Endometrium (tissue), 2 donors: ENCODE data around the gene TMTC2.
"Not testable (repeated sequence)": the region's sequence is repeated elsewhere in the genome, so short reads cannot be mapped to it uniquely, and the experiment has no call there.

Experiments
- FAIRE-seq: peaks from 2 replicates; lab custom pipeline; 2012; peaks lifted over from hg19 to GRCh38; lab: Jason Lieb, UNC
- donor health status: control.
- donor health status: control.

Gene TMTC2

GRCh38 chr12:82728710-82729109 lies 42.0 kb downstream of the TMTC2 start:
- no peak for FAIRE-seq

DNA sequence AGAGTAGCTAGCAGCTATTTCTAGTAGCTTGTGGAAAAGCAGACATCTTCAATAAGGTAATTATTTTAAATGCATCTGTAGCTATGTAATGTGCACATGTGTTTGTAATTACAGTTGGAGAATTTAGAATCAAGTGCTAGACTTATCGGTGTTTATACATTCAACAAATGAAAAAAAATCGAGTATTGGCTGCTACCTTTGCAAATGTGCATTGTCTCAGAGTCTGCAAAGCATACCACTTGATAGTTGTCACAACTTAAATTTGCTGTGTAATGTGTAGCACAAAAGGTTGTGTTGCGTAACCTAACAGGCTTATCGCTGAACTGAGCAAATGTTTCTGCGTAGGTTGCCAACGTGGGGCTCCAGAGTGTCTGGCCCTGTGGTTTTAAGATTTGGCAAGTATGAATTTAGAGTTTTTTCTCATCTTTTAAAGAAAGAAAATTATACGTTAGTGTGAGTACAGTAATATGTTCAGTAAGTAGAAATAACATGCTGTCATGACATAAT lies 44.3 kb downstream of the TMTC2 start:
- no peak for FAIRE-seq

- no peak for FAIRE-seq
Observed at GRCh38 chr12:82740129-82741000, 53.7 kb downstream of the TMTC2 start.

GRCh38 chr12:82745063-82745674 lies 58.5 kb downstream of the TMTC2 start:
- FAIRE-seq: no peak

DNA sequence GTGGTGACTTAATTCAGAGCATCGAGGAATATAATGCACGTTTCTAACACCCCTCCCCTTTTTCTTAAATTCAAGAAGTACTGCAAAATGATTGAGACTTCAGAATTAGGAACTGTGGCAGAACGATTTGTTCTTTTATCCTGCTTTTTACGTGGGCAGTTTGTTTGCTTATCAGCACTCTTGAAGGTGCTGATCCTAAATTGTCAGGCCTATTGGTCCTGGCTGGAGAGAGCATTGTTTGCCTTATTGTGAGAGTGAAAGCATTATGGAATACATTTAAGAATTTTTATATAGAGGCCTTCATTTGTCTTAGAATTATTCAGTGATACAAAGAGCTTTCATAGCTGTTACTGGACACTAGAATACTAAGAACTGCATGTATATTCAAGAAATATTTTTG lies 59.1 kb downstream of the TMTC2 start:
- no peak for FAIRE-seq

- no peak for FAIRE-seq
Observed at GRCh38 chr12:82746668-82747067, 60.0 kb downstream of the TMTC2 start.

- FAIRE-seq: no peak
Observed at GRCh38 chr12:82749015-82749414, 62.3 kb downstream of the TMTC2 start.

GRCh38 chr12:82754856-82755255 lies 68.2 kb downstream of the TMTC2 start:
- FAIRE-seq: no peak

GRCh38 chr12:82756303-82756702 lies 69.6 kb downstream of the TMTC2 start:
- FAIRE-seq: no peak

GRCh38 chr12:82757059-82757458 lies 70.4 kb downstream of the TMTC2 start:
- FAIRE-seq: peak; percentile 70

DNA sequence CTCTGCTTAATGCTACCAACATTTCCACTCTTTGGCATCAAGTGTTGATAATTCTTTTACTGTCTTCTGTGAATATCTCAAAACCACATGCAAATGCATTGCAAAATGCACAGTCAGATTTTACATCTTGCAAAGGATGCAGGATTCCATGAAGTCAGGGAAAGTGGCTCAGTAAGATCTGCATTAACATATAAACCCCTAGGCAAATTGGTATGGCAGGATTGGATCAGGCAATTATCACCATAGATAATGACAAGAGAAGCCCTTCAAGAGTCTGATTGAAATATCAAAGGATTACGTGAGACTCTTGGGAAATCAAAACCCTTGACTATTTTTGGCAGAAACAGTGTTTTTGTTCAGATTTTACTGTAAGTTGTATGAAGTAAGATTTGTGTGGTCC lies 71.0 kb downstream of the TMTC2 start:
- no peak for FAIRE-seq

- no peak for FAIRE-seq
Observed at GRCh38 chr12:82758749-82759330, 72.1 kb downstream of the TMTC2 start.

DNA sequence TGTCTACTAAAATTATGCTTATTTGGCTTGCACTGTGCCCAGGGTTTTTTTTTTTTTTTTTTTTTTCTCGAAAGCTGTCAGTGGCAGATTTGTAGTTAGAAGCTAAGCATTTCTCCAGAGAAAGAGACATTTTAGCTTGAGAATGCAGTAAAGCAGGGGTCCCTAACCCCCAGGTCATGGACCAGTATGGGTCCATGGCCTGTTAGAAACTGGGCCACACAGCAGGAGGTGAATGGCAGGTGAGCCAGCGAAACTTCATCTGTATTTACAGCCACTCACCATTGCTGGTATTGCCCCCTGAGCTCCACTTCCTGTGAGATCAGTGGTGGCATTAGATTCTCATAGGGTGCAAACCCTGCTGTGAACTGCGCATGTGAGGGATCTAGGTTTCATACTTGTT lies 73.7 kb downstream of the TMTC2 start:
- no peak for FAIRE-seq

DNA sequence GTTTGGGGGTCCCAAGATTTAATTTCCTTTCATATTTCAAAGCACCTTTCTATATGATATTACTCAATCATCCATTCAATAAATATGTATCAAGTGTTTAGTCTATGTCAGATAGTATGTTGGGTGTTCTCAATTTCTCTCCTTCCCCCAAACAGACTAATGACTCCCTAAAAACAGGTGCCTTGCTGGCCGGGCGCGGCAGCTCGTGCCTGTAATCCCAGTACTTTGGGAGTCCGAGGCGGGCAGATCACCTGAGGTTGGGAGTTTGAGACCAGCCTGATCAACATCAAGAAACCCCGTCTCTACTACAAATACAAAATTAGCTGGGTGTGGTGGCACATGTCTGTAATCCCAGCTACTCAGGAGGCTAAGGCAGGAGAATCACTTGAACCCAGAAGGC lies 78.5 kb downstream of the TMTC2 start:
- FAIRE-seq: not testable (repeated sequence)

GRCh38 chr12:82765971-82766705 lies 79.4 kb downstream of the TMTC2 start:
- no peak for FAIRE-seq

GRCh38 chr12:82774666-82775065 lies 88.0 kb downstream of the TMTC2 start:
- FAIRE-seq: no peak

GRCh38 chr12:82780517-82780916 lies 93.8 kb downstream of the TMTC2 start:
- peak; percentile 95 for FAIRE-seq

GRCh38 chr12:82781309-82781997 lies 94.7 kb downstream of the TMTC2 start:
- no peak for FAIRE-seq

DNA sequence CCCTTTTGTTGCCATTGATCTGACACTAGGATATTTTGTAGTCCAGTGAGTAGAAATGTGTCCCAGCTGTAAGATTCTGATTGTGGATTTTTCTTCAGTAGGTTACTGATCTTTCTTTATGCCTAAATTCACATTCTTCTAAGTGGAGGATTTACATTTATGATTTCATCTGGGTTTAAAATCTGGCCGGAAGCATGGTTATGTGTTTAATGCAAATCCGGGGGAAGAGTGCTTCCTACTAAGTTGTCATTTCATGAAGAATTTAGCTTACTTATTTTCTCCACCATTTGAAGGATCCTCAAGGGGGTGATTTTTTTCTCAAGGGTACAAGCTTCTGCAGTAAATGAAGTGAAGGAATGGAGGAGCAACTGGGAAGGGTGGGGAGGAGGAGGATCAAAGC lies 96.7 kb downstream of the TMTC2 start:
- FAIRE-seq: no peak

DNA sequence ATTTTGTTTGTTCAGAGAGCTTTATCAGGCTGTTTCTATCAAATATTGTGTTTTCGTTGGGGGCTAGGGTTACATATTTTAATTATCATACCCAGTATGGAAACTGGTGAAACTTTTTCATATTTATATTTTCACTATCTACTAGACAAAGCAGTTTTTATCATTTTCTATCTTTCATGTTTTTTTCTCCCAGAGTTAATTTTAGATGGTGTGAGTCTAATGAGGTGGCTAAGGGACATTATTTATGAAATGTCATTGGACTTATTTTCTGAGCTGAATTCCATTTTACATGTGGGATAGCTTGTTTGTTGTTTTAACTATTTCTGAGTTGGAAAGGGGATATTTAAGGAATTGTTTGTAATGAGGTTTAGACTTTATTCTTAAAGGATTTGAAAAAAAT lies 100.3 kb downstream of the TMTC2 start:
- no peak for FAIRE-seq

DNA sequence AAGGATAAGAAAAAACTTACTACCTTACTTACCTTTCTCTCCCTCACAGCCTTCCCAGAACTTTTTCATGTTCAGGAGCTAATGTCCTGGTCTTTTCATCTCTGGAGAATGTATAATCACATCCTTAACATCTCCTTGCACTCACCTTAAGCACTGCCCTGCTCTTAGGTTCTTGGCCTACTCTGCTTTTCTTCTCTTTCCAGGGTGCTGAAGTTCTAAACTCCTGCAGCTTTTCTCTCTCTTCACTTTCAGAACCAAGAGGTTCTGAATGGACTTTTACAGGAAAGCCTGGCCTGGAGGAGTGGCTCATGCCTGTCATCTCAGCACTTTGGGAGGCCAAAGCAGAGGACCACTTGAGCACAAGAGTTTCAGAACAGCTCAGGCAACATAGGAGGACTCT lies 101.9 kb downstream of the TMTC2 start:
- FAIRE-seq: no peak

DNA sequence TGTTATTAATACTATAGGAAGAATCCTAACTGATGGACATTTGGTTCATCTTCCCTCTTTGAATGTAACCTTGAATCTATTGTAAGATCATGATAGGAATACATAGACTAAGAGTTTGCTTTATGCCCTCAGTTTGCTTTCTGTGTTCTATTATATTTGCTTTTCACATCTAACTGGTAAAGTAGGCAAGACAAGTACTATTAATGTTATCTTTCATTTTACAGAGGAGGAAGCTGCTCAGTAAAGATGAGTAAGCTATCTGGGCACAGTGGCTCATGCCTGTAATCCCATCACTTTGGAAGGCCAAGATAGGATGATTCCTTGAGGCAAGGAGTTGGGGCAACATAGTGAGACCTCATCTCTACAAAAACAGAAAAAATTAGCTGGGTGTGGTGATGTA lies 103.0 kb downstream of the TMTC2 start:
- FAIRE-seq: no peak
